Measurements from ENCODE around the gene CCDC28A.

CCDC28A gene

DNA sequence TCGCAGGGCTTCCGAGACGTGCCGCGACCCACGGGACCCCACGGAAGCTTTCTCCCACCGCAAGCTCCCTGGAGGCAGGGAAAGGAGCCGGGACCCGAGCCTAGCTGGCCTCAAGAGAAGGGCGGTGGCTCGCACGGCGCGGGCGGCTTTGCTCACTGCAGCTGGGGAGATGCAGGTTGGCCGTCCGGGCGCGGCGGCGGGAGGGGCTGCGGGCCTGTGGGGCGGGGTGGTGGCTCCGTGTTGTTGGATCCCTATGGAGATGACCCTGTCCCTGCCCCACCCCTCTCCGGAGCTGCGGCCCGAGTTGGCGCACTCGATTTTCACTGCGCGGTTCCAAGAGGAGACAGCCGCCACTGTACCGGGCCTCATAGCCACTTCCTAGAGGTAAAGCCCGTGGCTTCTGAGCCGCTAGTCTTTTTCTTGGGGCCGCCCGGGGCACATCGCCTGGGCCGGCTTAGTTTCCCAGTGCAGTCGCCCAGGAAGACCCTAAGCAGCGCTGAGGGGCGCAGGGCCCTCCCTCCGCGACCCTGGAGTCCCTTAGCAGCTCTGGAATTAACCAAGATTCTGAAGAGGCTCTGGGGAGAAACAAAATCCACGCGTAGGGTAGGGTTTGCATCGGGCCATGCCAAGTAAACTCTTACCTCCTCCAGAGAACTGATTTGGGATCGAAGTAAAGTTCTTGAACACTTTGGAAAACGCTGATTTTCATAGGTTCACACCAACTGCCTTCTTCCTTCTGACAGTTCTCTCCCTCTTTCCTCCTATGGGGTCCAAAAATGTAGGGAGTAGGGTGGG, 22.4 kb downstream of the CCDC28A start, which contains the start of gene ECT2L:
Gene ECT2L (plus strand): TSS at position 279 of the 795 bp plus-strand sequence. CDS start 17,188 bp downstream, outside the sequence.
- DNase-seq (ENCODE audit: low read depth): no peak

- DNase-seq (ENCODE audit: low read depth): no peak
Observed at GRCh38 chr6:138796771-138797170, 23.2 kb downstream of the CCDC28A start.

DNA sequence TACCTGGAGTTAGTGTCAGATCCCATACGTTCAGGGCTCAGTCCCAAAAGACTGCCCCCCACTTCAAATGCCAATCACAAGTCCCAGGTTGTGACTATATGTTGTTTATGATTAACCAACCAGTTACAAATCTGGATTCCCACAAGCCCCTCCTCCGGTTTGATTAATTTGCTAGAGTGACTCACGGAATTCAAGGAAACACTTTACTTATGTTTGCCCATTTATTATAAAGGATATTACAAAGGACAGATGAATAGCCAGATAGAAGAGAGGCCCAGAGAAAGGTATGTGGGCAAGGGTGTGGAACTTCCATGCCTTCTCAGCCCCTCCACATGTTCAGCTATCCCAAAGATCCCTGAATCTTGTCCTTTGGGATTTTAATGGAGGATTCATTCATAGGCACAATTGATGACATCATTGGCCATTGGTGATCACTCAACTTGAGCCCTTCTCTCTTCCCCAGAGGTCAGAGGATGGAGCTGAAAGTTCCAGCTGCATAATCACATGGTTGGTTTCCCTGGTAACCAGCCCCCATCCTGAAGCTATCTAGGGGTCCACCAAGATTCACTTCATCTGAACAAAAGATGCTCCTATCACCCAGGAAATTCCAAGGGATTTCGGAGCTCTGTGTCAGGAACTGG, 24.4 kb downstream of the CCDC28A start:
- no peak for DNase-seq (ENCODE audit: low read depth)

DNA sequence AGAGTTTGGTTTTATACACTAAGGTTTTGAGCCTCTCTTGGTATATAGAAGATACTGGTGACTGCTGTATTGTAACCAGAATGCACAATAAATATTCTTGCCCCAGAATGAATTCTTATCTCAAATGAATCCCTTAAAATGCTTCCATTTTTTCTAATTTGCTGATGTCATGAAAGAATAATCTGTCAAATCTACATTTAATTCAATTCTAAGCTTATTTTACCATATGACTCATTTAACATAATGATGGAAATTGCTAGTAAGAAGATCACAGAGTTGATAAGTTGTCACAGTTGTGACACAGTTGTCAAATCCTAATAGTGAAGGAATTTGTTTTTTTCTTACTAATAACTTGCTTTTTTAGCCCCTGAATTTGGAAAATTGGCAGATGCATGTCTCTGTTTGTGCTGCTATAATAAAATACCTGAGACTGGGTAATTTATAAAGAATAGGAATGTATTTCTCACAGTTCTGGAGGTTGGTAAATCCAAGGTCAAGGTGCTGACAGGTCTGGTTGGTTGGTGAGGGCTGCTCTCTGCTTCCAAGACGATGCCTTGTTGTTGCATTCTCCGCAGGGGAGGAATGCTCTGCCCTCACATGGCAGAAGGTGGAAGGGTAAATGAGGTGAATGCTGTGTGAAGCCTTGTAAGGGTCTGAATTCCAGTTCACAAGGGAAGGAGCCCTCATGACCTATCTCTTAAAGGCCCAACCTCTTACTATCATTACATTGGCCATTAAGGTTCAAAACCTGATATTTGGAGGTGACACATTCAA, 27.0 kb downstream of the CCDC28A start:
- no peak for DNase-seq (ENCODE audit: low read depth)

DNA sequence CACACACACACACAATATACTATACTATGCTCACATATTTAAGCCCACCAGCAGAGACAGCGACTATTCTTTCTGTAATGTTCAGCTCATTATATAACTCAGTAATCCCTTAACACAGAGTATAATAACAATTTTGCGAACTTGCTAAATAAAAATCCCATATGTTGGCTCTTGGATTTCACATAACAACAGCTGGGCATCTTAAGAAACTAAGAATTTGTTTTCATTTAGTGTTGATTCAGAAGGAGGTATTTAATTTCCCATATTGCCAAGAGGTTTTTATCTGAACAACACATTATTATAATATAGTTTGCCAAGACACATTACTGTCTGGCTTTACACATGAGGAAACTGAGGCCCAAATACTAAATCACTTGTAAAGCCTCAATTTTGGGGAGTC, 29.8 kb downstream of the CCDC28A start:
- no peak for DNase-seq (ENCODE audit: low read depth)

GRCh38 chr6:138803861-138804260, 30.3 kb downstream of the CCDC28A start:
- DNase-seq (ENCODE audit: low read depth): no peak

GRCh38 chr6:138805016-138805765, 31.6 kb downstream of the CCDC28A start:
- no peak for DNase-seq (ENCODE audit: low read depth)

DNA sequence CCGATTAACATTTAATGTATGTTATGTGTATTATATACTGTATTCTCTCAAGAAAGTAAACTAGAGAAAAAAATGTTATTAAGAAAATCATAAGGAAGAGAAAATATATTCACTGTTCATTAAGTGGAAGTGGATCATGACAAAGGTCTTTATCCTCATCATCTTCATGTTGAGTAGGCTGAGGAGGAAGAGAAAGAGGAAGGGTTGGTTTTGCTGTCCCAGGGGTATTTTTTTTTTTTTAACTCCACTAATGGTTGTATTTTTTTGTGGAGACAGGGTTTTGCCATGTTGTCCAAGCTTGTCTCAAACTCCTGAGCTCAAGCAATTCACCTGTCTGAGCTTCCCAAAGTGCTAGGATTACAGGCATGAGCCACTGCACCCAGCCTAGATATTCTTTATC, 33.3 kb downstream of the CCDC28A start:
- no peak for DNase-seq (ENCODE audit: low read depth)

GRCh38 chr6:138809677-138810076, 36.1 kb downstream of the CCDC28A start:
- no peak for DNase-seq (ENCODE audit: low read depth)

DNA sequence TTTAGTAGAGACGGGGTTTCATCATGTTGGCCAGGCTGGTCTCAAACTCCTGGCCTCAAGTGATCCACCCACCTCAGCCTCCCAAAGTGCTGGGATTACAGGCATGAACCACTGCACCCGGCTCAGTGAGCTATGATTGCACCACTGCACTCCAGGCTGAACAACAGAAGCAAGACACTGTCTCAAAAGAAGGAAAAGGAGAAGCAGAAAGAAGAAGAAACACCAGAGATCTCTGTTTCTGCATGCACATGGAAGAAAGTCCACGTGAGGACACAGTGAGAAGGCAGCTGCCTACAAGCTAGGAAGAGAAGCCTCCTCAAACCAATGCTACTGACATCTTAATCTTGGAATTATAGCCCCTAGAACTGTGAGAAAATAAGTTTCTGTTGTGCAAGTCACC, 38.3 kb downstream of the CCDC28A start:
- DNase-seq (ENCODE audit: low read depth): no peak

- no peak for DNase-seq (ENCODE audit: low read depth)
Observed at GRCh38 chr6:138814179-138814834, 40.7 kb downstream of the CCDC28A start.

DNA sequence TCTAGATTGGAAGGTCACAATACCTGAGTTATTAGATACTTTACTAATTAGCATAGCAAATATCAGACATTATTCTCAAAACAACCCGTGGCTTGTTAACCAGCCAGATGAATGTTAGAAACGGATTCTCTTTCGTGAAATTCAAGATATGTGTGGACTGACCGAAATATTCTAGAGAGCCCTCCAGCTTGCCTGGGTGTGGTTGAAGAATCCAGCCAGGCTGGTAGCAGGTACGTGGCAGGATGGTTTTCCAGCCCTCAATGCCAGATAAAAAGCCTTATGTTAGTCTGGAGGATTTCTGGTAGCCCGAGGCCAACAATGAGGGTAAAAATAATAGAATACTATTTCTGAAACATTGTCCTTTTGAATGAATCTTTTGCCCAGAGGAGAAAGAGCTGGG, 41.7 kb downstream of the CCDC28A start:
- no peak for DNase-seq (ENCODE audit: low read depth)

GRCh38 chr6:138815797-138816528, 42.4 kb downstream of the CCDC28A start:
- no peak for DNase-seq (ENCODE audit: low read depth)

- no peak for DNase-seq (ENCODE audit: low read depth)
Observed at GRCh38 chr6:138817799-138818198, 44.2 kb downstream of the CCDC28A start.

GRCh38 chr6:138818496-138819194, 45.1 kb downstream of the CCDC28A start:
- DNase-seq (ENCODE audit: low read depth): no peak

- DNase-seq (ENCODE audit: low read depth): no peak
Observed at GRCh38 chr6:138821519-138821918, 48.0 kb downstream of the CCDC28A start.

GRCh38 chr6:138824482-138825144, 51.0 kb downstream of the CCDC28A start:
- no peak for DNase-seq (ENCODE audit: low read depth)

DNA sequence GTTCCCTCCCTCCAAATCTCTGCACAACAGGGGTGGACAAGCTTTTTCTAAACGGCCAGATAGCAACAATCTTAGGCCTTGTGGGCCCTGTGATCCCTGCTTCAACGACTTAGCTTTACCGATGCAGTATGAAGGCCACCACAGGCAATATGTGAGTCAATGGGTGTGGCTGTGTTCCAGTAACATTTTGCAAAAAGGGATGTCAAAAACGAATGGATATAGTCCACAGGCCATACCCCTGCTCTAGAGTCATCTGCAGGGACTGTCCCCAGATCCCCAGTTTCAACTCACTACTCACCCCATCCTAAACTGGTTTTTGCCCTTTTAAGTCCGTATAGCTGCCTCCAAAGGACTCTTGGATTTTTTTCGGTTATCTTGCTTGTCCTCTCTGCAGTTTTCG, 56.7 kb downstream of the CCDC28A start:
- DNase-seq (ENCODE audit: low read depth): no peak

- no peak for DNase-seq (ENCODE audit: low read depth)
Observed at GRCh38 chr6:138832182-138832581, 58.6 kb downstream of the CCDC28A start.

All from CMK (cell line).